ENCODE data around the gene CD84.

- TF ChIP-seq CTCF (IDR thresholded peaks at IDR 0.05): no peak
- TF ChIP-seq EZH2 (IDR thresholded peaks at IDR 0.05): no peak
- TF ChIP-seq EZH2phosphoT487 (IDR thresholded peaks at IDR 0.05): no peak
Measured at GRCh38 chr1:160622501-160623226, 43.4 kb upstream of the CD84 start.

Measured in neural progenitor cell (in vitro differentiated cells).